GM12878 (cell line): ENCODE data around the gene LNX2. TPM values are rescaled to one million over a fixed set of nuclear protein-coding genes. Genes with fewer than 3 reads are reported as not detected.

ENCODE experiments used
- BHLHE40 ChIP-seq, 2 experiments: fragments of 450-650 bp in 1 of 2; IDR thresholded peaks; 2 replicates each; pipeline ENCODE4 v1.6.1; 2011 to 2017; ENCODE audit warnings: low read depth in 2 of 2, borderline replicate concordance in 1 of 2, improper control_type of control experiment in 1 of 2, low read length in 1 of 2, mild to moderate bottlenecking in 1 of 2
- CBX5 ChIP-seq: sonication (generic); IDR thresholded peaks from 2 replicates; pipeline ENCODE4 v1.6.1; 2016; ENCODE audit warnings: low read depth, moderate library complexity, mild to moderate bottlenecking, inconsistent platforms
- CREB1 ChIP-seq: IDR thresholded peaks from 2 replicates; pipeline ENCODE4 v1.6.1; 2012; ENCODE audit warnings: low read depth, mild to moderate bottlenecking, inconsistent platforms
- CREM ChIP-seq: IDR thresholded peaks from 2 replicates; pipeline ENCODE4 v1.6.1; 2014; ENCODE audit warnings: antibody characterized with exemption, low read depth
- DPF2 ChIP-seq: fragments of 450-650 bp; IDR thresholded peaks from 2 replicates; pipeline ENCODE4 v1.6.1; 2017; ENCODE audit warnings: mild to moderate bottlenecking
- IKZF1 ChIP-seq: fragments of 450-650 bp; conservative IDR thresholded peaks from 2 replicates; pipeline ENCODE4 v1.6.1; 2017; ENCODE audit warnings: antibody characterized with exemption, mild to moderate bottlenecking
- NBN ChIP-seq: fragments of 450-650 bp; IDR thresholded peaks from 2 replicates; pipeline ENCODE4 v1.6.1; 2016
- NR2C1 ChIP-seq: fragments of 450-650 bp; IDR thresholded peaks from 2 replicates; pipeline ENCODE4 v1.6.1; 2017; ENCODE audit warnings: antibody characterized with exemption, mild to moderate bottlenecking, moderate library complexity
- RB1 ChIP-seq: fragments of 450-650 bp; formaldehyde crosslinking; IDR thresholded peaks from 2 replicates; pipeline ENCODE4 v1.6.1; 2017; ENCODE audit warnings: mild to moderate bottlenecking, borderline replicate concordance
- SMAD1 ChIP-seq: fragments of 450-650 bp; IDR thresholded peaks from 2 replicates; pipeline ENCODE4 v1.6.1; 2018; ENCODE audit warnings: mild to moderate bottlenecking, low read depth; ENCODE audit not compliant: partially characterized antibody
- SMARCA5 ChIP-seq: fragments of 450-650 bp; IDR thresholded peaks from 2 replicates; pipeline ENCODE4 v1.6.1; 2017; ENCODE audit warnings: mild to moderate bottlenecking
- TCF3 ChIP-seq: IDR thresholded peaks from 2 replicates; pipeline ENCODE4 v1.6.1; 2012; ENCODE audit warnings: low read depth, mild to moderate bottlenecking, low read length, borderline replicate concordance; ENCODE audit not compliant: insufficient read depth
- YY1 ChIP-seq: IDR thresholded peaks from 2 replicates; pipeline ENCODE4 v1.6.1; 2011; ENCODE audit warnings: low read depth, mild to moderate bottlenecking, low read length
- ZNF24 ChIP-seq: fragments of 450-650 bp; IDR thresholded peaks from 2 replicates; pipeline ENCODE4 v1.6.1; 2017; ENCODE audit warnings: antibody characterized with exemption, mild to moderate bottlenecking
- polyA plus RNA-seq, 11 experiments: library from polyadenylated mRNA; depleted of rRNA in 4 of 11; unstranded in 6 of 11; stranded (reverse) in 5 of 11; fragments of >200 nt; fragmentation: Nextera tagmentation in 4 of 11; fragmentation: Illumina TruSeq in 1 of 11; extraction: Ambion mirVana in 4 of 11; extraction: Trizol in 1 of 11; gene quantifications; 1 replicate in 1 of 11; 2 replicates in 10 of 11; pipeline versions ENCODE4 v1.2.1 to v1.2.3, GENCODE V29; 2011 to 2016; ENCODE audit warnings: inconsistent platforms in 2 of 11, missing spikeins in 2 of 11, low read depth in 1 of 11
- total RNA-seq, 4 experiments: library from RNA; depleted of rRNA in 3 of 4; stranded (reverse); fragments of >200 nt in 3 of 4; fragmentation: Illumina TruSeq in 1 of 4; extraction: Trizol in 1 of 4; gene quantifications; 2 replicates each; pipeline versions ENCODE4 v1.2.1 to v1.2.3, GENCODE V29; 2013 to 2021
- TF ChIP-seq, protein P1 (sequence below): IDR thresholded peaks from 2 replicates; pipeline ENCODE4 v1.6.1; 2011; ENCODE audit warnings: borderline replicate concordance, low read depth, mild to moderate bottlenecking, moderate library complexity, mixed read lengths, low read length; ENCODE audit not compliant: insufficient read depth; ENCODE audit errors: extremely low read length
- TF ChIP-seq, protein P2 (sequence below): IDR thresholded peaks from 2 replicates; pipeline ENCODE4 v1.6.1; 2011; ENCODE audit warnings: mild to moderate bottlenecking, low read depth, low read length, moderate library complexity; ENCODE audit not compliant: insufficient replicate concordance
- TF ChIP-seq, protein P3 (sequence below): fragments of 150-350 bp; IDR thresholded peaks from 2 replicates; pipeline ENCODE4 v1.6.1; 2016; ENCODE audit warnings: low read depth, low read length
- TF ChIP-seq, protein P4 (sequence below): fragments of 450-650 bp; formaldehyde crosslinking; IDR thresholded peaks from 2 replicates; pipeline ENCODE4 v1.4.0; 2020; ENCODE audit warnings: mild to moderate bottlenecking, moderate library complexity

Gene LNX2
- total and polyA plus RNA-seq, 10 of the 15 experiments (the other 5 are each of a cell fraction or from before 2014, with no cell fraction given): 1.3 to 7.7 (median 4.4) TPM

DNA sequence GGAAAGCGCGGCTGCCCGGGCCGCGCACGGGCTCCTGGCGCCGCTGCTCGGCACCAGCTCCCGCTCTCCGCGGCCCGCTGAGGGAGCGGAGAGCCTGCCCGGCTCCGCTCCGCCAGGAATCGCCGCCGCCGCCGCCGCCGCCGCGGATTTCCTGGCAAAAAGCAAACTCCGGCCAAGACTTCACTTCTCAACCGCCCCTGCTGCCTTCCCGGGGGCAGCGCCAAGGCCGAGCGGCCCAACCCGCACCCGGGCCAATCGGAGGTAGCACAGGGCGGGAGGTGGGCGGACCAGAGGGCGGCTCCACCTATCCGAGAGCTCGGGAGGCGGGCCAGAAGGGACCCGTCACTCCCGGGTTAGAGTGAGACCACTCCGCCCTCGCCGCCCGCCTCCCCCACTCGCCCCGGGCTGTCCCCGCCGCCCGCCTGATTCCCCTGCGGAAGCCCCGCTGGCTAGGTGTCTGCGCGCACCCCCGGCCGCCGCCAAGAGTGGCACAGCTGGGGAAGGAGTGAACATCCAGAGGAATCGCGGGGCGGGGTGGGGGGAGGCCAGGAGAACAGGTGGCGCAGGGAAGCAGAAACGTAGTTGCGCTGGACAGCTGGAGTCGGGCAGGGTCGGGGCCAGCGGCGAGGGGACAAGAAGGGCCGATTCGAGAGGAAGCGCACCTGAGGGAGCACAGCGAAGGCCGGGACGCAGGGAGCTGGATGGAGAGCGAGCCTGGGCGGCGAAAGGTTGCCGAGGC is at the start of gene LNX2 (continued):
- TF ChIP-seq, protein P1, sequence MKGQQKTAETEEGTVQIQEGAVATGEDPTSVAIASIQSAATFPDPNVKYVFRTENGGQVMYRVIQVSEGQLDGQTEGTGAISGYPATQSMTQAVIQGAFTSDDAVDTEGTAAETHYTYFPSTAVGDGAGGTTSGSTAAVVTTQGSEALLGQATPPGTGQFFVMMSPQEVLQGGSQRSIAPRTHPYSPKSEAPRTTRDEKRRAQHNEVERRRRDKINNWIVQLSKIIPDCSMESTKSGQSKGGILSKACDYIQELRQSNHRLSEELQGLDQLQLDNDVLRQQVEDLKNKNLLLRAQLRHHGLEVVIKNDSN: no peak
- TF ChIP-seq CBX5: 0 out of 2 replicates have a peak, but pooled peaks have one; percentile 31
- peak; percentile 9; the same call in 1 of the 2 replicates for TF ChIP-seq RB1
- TF ChIP-seq NR2C1: peak; percentile 54
- TF ChIP-seq ZNF24: peak; percentile 65; the same call in 1 of the 2 replicates
- TF ChIP-seq, protein P2, sequence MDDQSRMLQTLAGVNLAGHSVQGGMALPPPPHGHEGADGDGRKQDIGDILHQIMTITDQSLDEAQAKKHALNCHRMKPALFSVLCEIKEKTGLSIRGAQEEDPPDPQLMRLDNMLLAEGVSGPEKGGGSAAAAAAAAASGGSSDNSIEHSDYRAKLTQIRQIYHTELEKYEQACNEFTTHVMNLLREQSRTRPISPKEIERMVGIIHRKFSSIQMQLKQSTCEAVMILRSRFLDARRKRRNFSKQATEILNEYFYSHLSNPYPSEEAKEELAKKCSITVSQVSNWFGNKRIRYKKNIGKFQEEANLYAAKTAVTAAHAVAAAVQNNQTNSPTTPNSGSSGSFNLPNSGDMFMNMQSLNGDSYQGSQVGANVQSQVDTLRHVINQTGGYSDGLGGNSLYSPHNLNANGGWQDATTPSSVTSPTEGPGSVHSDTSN: peak; percentile 71
- TF ChIP-seq CREM: peak; percentile 72; the same call in 1 of the 2 replicates
- TF ChIP-seq CREB1: peak; percentile 83
- TF ChIP-seq, protein P3, sequence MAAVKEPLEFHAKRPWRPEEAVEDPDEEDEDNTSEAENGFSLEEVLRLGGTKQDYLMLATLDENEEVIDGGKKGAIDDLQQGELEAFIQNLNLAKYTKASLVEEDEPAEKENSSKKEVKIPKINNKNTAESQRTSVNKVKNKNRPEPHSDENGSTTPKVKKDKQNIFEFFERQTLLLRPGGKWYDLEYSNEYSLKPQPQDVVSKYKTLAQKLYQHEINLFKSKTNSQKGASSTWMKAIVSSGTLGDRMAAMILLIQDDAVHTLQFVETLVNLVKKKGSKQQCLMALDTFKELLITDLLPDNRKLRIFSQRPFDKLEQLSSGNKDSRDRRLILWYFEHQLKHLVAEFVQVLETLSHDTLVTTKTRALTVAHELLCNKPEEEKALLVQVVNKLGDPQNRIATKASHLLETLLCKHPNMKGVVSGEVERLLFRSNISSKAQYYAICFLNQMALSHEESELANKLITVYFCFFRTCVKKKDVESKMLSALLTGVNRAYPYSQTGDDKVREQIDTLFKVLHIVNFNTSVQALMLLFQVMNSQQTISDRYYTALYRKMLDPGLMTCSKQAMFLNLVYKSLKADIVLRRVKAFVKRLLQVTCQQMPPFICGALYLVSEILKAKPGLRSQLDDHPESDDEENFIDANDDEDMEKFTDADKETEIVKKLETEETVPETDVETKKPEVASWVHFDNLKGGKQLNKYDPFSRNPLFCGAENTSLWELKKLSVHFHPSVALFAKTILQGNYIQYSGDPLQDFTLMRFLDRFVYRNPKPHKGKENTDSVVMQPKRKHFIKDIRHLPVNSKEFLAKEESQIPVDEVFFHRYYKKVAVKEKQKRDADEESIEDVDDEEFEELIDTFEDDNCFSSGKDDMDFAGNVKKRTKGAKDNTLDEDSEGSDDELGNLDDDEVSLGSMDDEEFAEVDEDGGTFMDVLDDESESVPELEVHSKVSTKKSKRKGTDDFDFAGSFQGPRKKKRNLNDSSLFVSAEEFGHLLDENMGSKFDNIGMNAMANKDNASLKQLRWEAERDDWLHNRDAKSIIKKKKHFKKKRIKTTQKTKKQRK: peak; percentile 62
- TF ChIP-seq DPF2: peak; percentile 83; the same call in 1 of the 2 replicates
- TF ChIP-seq TCF3: peak; percentile 51; the same call in 1 of the 2 replicates
- TF ChIP-seq NBN: 0 out of 2 replicates have a peak, but pooled peaks have one; percentile 65
- TF ChIP-seq SMAD1: no peak
- TF ChIP-seq, protein P4, sequence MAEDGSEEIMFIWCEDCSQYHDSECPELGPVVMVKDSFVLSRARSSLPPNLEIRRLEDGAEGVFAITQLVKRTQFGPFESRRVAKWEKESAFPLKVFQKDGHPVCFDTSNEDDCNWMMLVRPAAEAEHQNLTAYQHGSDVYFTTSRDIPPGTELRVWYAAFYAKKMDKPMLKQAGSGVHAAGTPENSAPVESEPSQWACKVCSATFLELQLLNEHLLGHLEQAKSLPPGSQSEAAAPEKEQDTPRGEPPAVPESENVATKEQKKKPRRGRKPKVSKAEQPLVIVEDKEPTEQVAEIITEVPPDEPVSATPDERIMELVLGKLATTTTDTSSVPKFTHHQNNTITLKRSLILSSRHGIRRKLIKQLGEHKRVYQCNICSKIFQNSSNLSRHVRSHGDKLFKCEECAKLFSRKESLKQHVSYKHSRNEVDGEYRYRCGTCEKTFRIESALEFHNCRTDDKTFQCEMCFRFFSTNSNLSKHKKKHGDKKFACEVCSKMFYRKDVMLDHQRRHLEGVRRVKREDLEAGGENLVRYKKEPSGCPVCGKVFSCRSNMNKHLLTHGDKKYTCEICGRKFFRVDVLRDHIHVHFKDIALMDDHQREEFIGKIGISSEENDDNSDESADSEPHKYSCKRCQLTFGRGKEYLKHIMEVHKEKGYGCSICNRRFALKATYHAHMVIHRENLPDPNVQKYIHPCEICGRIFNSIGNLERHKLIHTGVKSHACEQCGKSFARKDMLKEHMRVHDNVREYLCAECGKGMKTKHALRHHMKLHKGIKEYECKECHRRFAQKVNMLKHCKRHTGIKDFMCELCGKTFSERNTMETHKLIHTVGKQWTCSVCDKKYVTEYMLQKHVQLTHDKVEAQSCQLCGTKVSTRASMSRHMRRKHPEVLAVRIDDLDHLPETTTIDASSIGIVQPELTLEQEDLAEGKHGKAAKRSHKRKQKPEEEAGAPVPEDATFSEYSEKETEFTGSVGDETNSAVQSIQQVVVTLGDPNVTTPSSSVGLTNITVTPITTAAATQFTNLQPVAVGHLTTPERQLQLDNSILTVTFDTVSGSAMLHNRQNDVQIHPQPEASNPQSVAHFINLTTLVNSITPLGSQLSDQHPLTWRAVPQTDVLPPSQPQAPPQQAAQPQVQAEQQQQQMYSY (CRISPR knock-in tag): no peak
- peak; percentile 6 to 61; a peak in 3 of 4 replicates for TF ChIP-seq BHLHE40 (IDR thresholded peaks at IDR 0.05; ENCODE audit: borderline replicate concordance in 1 of 2, low read depth in 2 of 2, low read length in 1 of 2)
- TF ChIP-seq YY1: peak; percentile 39; the same call in 1 of the 2 replicates
- 0 out of 2 replicates have a peak, but pooled peaks have one; percentile 3 for TF ChIP-seq SMARCA5
- TF ChIP-seq IKZF1: peak; percentile 87
